ENCODE measurements around the gene EFCC1.

The EFCC1 gene

GRCh38 chr3:129026728-129027543, 25.8 kb downstream of the EFCC1 start:
- peak overlapping the region; percentile 35 for H3K4me3 ChIP-seq (ENCODE audit: low read depth, low read length)
- peak; percentile 40 for DNase-seq (ENCODE audit: low read depth)

GRCh38 chr3:129027544-129027880, 26.4 kb downstream of the EFCC1 start:
- no peak for DNase-seq (ENCODE audit: low read depth)
- peak overlapping the region; percentile 35 for H3K4me3 ChIP-seq (ENCODE audit: low read depth, low read length)

GRCh38 chr3:129028866-129029265, 27.8 kb downstream of the EFCC1 start:
- no peak overlapping the region for H3K4me3 ChIP-seq (ENCODE audit: low read depth, low read length)
- DNase-seq (ENCODE audit: low read depth): no peak

- DNase-seq (ENCODE audit: low read depth): no peak
Observed at GRCh38 chr3:129030611-129031010, 29.5 kb downstream of the EFCC1 start.

GRCh38 chr3:129031476-129032215, 30.5 kb downstream of the EFCC1 start:
- no peak overlapping the region for H3K4me3 ChIP-seq (ENCODE audit: low read depth, low read length)
- peak; percentile 7 for DNase-seq (ENCODE audit: low read depth)

More at GRCh38 chr3:129030611-129031010, 29.5 kb downstream of the EFCC1 start:
- no peak overlapping the region for H3K4me3 ChIP-seq (ENCODE audit: low read depth, low read length)

- no peak for DNase-seq (ENCODE audit: low read depth)
- H3K4me3 ChIP-seq (ENCODE audit: low read depth, low read length): no peak overlapping the region
Observed at GRCh38 chr3:129032716-129033115, 31.6 kb downstream of the EFCC1 start.

GRCh38 chr3:129033151-129033550, 32.0 kb downstream of the EFCC1 start:
- no peak for DNase-seq (ENCODE audit: low read depth)
- no peak overlapping the region for H3K4me3 ChIP-seq (ENCODE audit: low read depth, low read length)

- DNase-seq (ENCODE audit: low read depth): no peak
- no peak overlapping the region for H3K4me3 ChIP-seq (ENCODE audit: low read depth, low read length)
Observed at GRCh38 chr3:129033633-129034321, 32.7 kb downstream of the EFCC1 start.

- no peak overlapping the region for H3K4me3 ChIP-seq (ENCODE audit: low read depth, low read length)
- no peak for DNase-seq (ENCODE audit: low read depth)
Observed at GRCh38 chr3:129034642-129035041, 33.5 kb downstream of the EFCC1 start.

- H3K4me3 ChIP-seq (ENCODE audit: low read depth, low read length): no peak overlapping the region
- no peak for DNase-seq (ENCODE audit: low read depth)
Observed at GRCh38 chr3:129035360-129036221, 34.5 kb downstream of the EFCC1 start.

GRCh38 chr3:129036222-129037092, 35.4 kb downstream of the EFCC1 start:
- no peak overlapping the region for H3K4me3 ChIP-seq (ENCODE audit: low read depth, low read length)
- no peak for DNase-seq (ENCODE audit: low read depth)

GRCh38 chr3:129037093-129037419, 36.0 kb downstream of the EFCC1 start:
- no peak overlapping the region for H3K4me3 ChIP-seq (ENCODE audit: low read depth, low read length)
- DNase-seq (ENCODE audit: low read depth): no peak

- no peak for DNase-seq (ENCODE audit: low read depth)
Observed at GRCh38 chr3:129038121-129038855, 37.2 kb downstream of the EFCC1 start.

GRCh38 chr3:129039271-129040038, 38.4 kb downstream of the EFCC1 start:
- H3K4me3 ChIP-seq (ENCODE audit: low read depth, low read length): no peak overlapping the region
- DNase-seq (ENCODE audit: low read depth): peak; percentile 30

More at GRCh38 chr3:129038121-129038855, 37.2 kb downstream of the EFCC1 start:
- no peak overlapping the region for H3K4me3 ChIP-seq (ENCODE audit: low read depth, low read length)

GRCh38 chr3:129040039-129040336, 38.9 kb downstream of the EFCC1 start:
- DNase-seq (ENCODE audit: low read depth): no peak
- no peak overlapping the region for H3K4me3 ChIP-seq (ENCODE audit: low read depth, low read length)

- H3K4me3 ChIP-seq (ENCODE audit: low read depth, low read length): no peak overlapping the region
- no peak for DNase-seq (ENCODE audit: low read depth)
Observed at GRCh38 chr3:129040579-129041300, 39.6 kb downstream of the EFCC1 start.

GRCh38 chr3:129045675-129046036, 44.6 kb downstream of the EFCC1 start:
- peak overlapping the region; percentile 27 for H3K4me3 ChIP-seq (ENCODE audit: low read depth, low read length)
- no peak for DNase-seq (ENCODE audit: low read depth)
